ENCODE measurements around the gene TGM2.
A peak's percentile ranks its signal among the peaks of the same experiment; 100 is the strongest.

The TGM2 gene

GRCh38 chr20:38198238-38198861, 33.3 kb upstream of the TGM2 start:
- no peak for DNase-seq

DNA sequence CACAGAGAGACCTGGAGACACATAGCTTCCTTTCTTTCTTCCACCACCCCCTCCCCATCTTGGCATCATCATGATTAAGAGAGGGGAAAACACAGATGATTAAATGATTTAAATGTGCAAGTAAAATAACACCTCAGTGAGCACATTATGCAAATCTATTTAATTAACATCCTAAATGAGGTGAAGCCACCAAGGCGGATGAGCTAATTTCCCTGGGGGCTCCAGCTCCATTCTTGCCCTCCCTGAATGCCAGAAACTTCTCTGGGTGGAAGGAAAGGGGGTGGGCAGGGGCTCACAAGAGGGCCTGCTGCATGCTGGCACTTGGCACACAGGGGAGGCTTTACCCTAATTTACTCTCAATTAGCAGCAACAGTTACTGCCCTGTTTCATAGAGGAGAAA, 32.5 kb upstream of the TGM2 start:
- no peak for DNase-seq

GRCh38 chr20:38197217-38197616, 32.1 kb upstream of the TGM2 start:
- no peak for DNase-seq

GRCh38 chr20:38196592-38196991, 31.5 kb upstream of the TGM2 start:
- no peak for DNase-seq

DNA sequence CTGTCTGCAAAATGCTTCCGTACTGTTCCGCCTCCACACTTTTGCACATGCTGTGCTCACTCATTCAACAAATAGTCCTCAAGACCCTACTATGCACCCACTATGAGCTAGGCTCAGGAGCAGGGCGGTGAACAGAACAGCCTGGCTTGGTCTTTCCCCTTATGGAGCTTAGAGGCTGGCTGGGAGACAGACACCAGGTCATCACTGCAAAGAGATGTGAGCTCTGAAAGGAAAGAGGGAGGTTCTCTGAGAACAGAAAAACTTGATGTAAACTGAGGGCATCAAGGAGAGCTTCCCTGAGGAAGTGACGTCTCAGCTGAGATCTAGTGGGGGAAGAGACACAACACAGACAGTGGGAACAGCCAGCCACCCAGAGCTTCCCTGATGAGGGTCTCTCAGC, 31.0 kb upstream of the TGM2 start:
- DNase-seq: no peak

DNA sequence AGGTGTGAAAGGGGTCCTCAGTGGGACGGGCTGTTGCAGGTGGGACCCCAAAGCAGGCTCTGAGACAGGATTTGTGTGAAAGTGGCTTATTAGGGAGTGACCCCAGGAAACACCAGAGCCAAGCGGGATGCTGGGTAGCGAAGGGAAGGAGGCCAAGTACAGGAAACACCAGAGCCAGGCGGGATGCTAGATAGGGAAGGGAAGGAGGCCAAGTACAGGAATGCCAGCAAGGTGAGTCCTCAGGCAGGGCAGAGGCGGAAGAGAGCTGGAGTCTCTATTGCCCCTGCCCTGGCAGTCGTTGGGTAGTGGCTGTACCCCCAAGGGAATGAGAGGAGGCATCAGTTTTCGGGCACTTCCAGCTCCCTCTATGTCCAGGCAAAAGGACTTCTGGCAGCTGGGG, 30.5 kb upstream of the TGM2 start:
- no peak for DNase-seq

GRCh38 chr20:38194971-38195504, 30.0 kb upstream of the TGM2 start:
- no peak for DNase-seq

DNA sequence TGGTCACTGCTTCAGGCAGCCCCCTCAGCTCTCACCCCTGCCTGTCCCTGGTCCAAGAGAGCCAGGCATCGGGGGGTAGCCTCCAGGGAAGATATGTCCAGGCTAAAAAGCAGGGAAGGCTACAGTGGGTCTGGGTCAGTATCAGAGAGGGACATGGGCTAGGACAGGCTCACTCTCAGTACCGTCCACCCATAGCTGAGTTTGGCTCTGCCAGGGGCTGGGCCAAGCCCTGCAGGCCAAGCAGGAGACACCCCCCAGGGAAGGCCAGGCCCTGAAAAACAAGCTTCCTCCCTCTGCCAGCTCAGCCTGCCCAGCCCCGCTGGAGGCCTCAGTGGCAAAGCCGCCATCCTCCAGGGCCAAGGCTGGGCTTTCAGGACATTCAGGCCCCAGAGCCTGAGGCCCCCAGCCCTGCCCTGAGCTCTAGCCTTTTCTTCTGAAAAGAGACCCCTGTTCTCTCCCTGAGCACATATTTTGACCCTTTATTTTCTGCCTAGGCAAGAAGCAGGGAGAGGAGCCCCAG, 28.6 kb upstream of the TGM2 start:
- no peak for DNase-seq

DNA sequence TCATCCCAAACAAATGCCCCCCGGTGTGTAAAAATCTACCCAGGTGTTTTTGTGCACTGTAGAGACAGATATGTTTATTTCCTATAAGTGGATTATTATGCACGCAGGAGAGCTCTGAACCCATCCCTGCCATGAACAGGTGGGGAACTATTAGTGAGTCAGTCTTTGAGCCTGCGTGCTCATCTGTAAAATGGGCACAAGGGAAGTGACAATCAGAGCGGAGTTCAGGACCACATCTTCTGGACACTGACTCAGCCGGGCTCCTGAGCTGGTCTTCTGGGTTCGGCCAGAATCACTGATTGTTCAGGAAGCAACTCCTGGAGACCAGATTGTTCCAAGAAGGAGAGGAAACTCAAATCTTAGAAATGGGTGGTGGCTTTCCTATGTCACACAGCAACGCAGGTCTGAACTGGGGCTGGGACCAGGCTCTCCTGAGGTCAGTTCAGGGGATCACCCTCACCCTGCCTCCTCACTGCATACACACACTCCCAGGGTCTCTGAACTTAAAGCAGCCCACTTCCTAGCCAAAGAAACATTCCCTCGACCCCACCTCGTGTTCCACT, 27.3 kb upstream of the TGM2 start:
- no peak for DNase-seq

DNA sequence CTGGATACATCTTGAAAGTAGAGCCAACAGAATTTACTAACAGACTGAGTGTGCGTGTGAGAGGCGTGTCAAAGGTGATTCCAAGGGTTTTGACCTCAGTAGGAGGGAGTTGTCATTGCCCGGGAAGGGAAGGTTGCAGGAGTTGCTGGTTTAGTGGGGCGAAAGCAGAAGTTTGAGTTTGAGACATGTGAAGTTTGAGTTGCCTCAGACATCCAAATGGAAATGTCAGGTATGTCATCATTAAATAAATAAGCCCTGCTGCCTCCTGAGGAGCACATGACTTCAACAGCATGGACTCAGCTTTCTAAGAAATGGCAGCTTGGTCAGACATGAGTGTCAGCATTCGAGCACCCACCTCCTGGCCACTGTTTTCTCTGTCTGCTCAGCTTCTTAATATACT, 26.6 kb upstream of the TGM2 start:
- DNase-seq: no peak

DNA sequence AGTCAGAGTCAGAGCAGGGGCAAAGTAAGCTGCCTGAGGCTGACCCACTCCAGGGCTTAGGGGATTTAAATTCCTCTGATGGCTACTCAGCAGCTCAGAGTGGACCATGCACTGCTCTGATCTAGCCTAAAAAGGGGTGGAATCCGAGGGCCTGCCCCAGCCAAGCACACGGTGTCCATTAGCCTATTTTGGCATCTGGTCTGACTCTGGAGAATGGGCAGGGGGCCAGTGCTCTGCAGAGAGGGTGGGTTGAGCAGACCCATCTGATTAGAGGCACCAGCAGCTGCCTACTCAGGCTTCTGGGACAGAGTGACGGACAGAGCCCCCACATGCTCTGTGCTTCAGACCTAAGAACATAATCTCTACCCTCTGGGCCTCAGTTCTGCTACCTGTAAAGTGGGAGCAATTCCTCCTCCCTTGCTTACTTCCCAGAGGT, 25.9 kb upstream of the TGM2 start:
- no peak for DNase-seq

GRCh38 chr20:38190166-38190565, 25.1 kb upstream of the TGM2 start:
- no peak for DNase-seq

GRCh38 chr20:38187517-38187916, 22.4 kb upstream of the TGM2 start:
- DNase-seq: no peak

GRCh38 chr20:38186788-38187221, 21.7 kb upstream of the TGM2 start:
- DNase-seq: no peak

DNA sequence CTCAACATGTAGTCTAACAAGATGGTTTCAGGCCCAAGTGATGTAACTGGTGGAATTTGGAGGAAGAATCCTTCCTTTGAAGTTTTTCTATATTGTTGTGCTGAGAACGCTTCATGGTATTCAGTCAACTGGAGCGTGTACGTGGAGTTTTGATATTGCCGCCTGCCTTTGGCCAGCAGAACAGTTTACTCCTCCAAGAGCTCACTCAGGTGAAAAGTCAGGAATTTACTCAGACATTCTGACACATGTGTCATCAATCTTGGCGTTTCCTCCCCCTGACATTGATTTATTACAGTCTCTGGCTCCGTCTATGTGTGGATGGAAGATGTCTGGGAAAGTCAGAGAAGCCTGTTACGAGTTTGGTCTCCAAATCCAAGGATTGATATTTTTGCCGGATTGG, 19.0 kb upstream of the TGM2 start:
- no peak for DNase-seq

DNA sequence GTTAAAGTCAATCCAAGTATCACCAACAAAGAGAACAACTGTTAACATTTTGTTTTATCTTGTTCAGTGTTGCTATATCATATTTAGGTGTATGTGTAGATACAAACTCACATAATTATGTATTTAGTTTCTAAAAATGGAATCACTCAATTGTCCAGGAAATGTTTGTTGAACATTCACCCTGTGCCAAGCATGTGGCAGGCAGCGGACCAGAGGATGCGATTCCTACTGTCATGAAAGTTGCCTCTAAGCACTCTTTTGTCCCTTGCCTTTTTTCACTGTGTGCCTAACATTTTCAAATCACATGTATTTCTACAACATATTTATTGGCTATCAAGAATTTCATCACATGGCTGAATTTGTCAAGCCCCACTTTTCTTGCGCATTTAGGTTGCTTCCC, 16.9 kb upstream of the TGM2 start:
- DNase-seq: no peak

- peak in 1 of 2 experiments; percentile 23 for DNase-seq
Observed at GRCh38 chr20:38181207-38181801, 16.2 kb upstream of the TGM2 start.

DNA sequence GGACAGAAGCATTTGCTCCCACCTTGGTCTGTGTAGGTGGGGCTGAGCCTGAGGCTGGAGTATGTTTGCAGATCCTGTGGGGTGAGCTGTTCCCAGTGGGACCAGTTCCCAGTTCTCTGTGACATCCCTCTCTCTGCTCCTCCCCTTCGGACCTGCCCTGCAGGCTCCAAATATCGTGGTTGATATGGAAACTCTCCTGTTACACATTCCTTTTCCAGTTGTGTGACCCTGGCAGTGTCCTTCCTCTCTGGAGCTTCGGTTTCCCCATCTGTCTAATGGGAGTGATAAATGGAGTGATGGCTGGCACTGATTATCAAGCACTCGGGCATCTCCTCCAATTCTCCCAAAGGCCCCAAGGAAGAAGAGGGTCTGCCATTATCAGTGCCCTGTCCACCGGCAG, 15.7 kb upstream of the TGM2 start:
- no peak for DNase-seq

DNA sequence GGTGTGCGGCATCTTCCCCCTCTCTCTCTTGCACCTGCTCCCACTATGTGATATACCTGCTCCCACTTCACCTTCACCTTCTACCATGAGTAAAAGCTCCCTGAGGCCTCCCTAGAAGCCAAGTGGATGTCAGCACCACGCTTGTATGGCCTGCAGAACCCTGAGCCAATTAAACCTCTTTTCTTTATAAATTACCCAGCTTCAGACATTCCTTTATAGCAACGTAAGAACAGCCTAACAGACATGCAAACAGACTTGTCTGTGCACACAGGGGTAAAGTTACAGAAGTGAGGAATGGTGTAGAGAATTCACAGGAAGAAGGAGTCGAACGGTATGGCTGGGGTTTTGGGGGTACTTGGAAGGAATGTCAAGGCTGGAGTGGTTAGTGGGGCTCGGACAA, 14.8 kb upstream of the TGM2 start:
- no peak for DNase-seq

DNA sequence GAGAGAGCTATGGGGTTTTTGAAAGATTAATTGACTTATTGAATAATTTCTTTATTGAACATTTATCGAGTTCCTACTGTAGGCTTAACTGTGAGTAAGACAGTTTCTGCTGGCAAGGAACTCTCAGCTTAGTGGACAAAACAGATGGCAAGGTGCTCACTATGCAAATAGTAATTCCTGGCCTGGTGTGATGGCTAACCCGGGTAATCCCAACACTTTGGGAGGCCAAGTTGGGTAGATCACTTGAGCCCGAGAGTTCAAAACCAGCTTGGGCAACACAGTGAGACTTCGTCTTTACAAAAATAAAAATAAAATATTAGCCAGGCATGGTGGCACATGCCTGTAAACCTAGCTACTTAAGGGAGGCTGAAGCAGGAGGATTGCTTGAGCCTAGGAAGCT, 13.5 kb upstream of the TGM2 start:
- no peak for DNase-seq

- DNase-seq: no peak
Observed at GRCh38 chr20:38178065-38178491, 13.0 kb upstream of the TGM2 start.

DNA sequence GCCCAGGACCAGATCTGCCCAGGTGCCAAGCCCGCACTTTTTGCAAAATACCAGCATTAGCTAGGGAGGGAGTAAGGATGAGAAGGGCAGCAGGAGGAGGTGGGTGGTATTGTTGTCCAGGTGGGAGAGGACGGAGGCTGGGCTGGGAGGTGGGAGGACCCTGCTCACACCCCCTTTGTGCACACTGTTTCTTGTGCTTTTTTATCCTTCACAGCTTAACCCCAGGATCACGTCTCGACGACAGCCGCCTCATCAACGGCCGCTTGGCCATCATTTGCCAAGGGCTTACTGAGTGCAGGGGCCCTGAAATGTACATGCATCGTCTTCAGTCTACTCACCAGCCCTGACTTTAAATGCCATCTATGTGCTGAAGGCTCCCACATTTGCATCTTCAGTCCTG, 12.1 kb upstream of the TGM2 start:
- no peak for DNase-seq

GRCh38 chr20:38175304-38176180, 10.5 kb upstream of the TGM2 start:
- DNase-seq: no peak

Data from NCI-H187 (cell line).